H1 (cell line): ENCODE results near the gene DOK6. TPM values are rescaled to one million over a fixed set of nuclear protein-coding genes. Genes with fewer than 3 reads are reported as not detected.

Experiments
- ATF3 ChIP-seq: IDR thresholded peaks from 2 replicates; pipeline ENCODE4 v1.6.1; 2011; ENCODE audit warnings: low read depth, mild to moderate bottlenecking, low read length; ENCODE audit not compliant: insufficient read depth
- BACH1 ChIP-seq: IDR thresholded peaks from 2 replicates; pipeline ENCODE4 v1.6.1; 2012; ENCODE audit warnings: low read length, improper control_type of control experiment
- CHD7 ChIP-seq: fragments of 300-600 bp; sonication (generic); IDR thresholded peaks from 2 replicates; pipeline ENCODE4 v1.7.1; 2012; ENCODE audit warnings: low read length, moderate library complexity, mild to moderate bottlenecking, inconsistent platforms; ENCODE audit not compliant: insufficient replicate concordance
- E2F6 ChIP-seq: IDR thresholded peaks from 2 replicates; pipeline ENCODE4 v1.6.1; 2012; ENCODE audit warnings: inconsistent platforms
- HDAC2 ChIP-seq, 2 experiments: fragments of 300-600 bp in 1 of 2; sonication (generic) in 1 of 2; IDR thresholded peaks; 2 replicates each; pipeline ENCODE4 v1.6.1; 2011 to 2012; ENCODE audit warnings: low read depth in 2 of 2, low read length in 2 of 2, mild to moderate bottlenecking in 2 of 2, moderate library complexity in 2 of 2, borderline replicate concordance in 1 of 2, inconsistent platforms in 1 of 2
- SIN3A ChIP-seq, 2 experiments: IDR thresholded peaks in 1 of 2; conservative IDR thresholded peaks in 1 of 2; 2 replicates each; pipeline ENCODE4 v1.6.1; 2011 to 2012; ENCODE audit warnings: low read length in 2 of 2, improper control_type of control experiment in 1 of 2, low read depth in 1 of 2, mild to moderate bottlenecking in 1 of 2
- SP1 ChIP-seq: IDR thresholded peaks from 2 replicates; pipeline ENCODE4 v1.6.1; 2011; ENCODE audit warnings: low read depth, low read length
- SRF ChIP-seq: IDR thresholded peaks from 2 replicates; pipeline ENCODE4 v1.6.1; 2011; ENCODE audit warnings: mild to moderate bottlenecking, low read depth, low read length, moderate library complexity
- TAF7 ChIP-seq: optimal IDR thresholded peaks from 2 replicates; pipeline ENCODE3; 2011; ENCODE audit warnings: low read depth, mild to moderate bottlenecking, inconsistent platforms, low read length, moderate library complexity, borderline replicate concordance
- TCF12 ChIP-seq: IDR thresholded peaks from 2 replicates; pipeline ENCODE4 v1.6.1; 2011; ENCODE audit warnings: low read depth, mild to moderate bottlenecking, low read length
- polyA plus RNA-seq, 7 experiments: library from polyadenylated mRNA; depleted of rRNA in 3 of 7; stranded (reverse) in 5 of 7; unstranded in 2 of 7; fragments of >200 nt in 5 of 7; fragments of 200-250 nt in 2 of 7; gene quantifications; 1 replicate in 5 of 7; 2 replicates in 1 of 7; 4 replicates in 1 of 7; pipeline versions ENCODE4 v1.2.1 to v1.2.3, GENCODE V29; 2011 to 2013; ENCODE audit warnings: missing spikeins in 2 of 7, mixed read lengths in 2 of 7
- total RNA-seq: library from RNA; stranded (reverse); fragmentation: NEBNext Ultra II Directional; extraction: Animal tissue kit (Norgen Biotek cat#: 25700); gene quantifications from 2 replicates; pipeline ENCODE4 v1.2.1, GENCODE V29; 2021

The DOK6 gene
- total and polyA plus RNA-seq, 2 of the 8 experiments (the other 6 are each of a cell fraction or from before 2014, with no cell fraction given), result 0.33 to 0.50 TPM

GRCh38 chr18:69747388-69747787, 346.7 kb downstream of the DOK6 start (continued):
- no peak for TF ChIP-seq CHD7
- no peak for TF ChIP-seq TAF7
- TF ChIP-seq SRF, result no peak
- no peak for TF ChIP-seq SP1
- no peak for TF ChIP-seq E2F6
- no peak for TF ChIP-seq HDAC2 (IDR thresholded peaks at IDR 0.05; ENCODE audit: borderline replicate concordance in 1 of 2, low read depth in 2 of 2, low read length in 2 of 2)
- TF ChIP-seq BACH1, result no peak
- no peak for TF ChIP-seq SIN3A (conservative IDR thresholded peaks at IDR 0.05 in 1 of 2, IDR thresholded peaks at IDR 0.05 in 1 of 2; ENCODE audit: low read depth in 1 of 2, low read length in 2 of 2)
- no peak for TF ChIP-seq TCF12
- no peak for TF ChIP-seq ATF3
